HepG2 (cell line): Measurements from ENCODE around the gene SCP2. TPM values are rescaled to one million over a fixed set of nuclear protein-coding genes. Genes with fewer than 3 reads are reported as not detected.

ENCODE experiments used
- ATAC-seq: fragments of 200-7000 bp; cut with Tn5 transposase; 3 replicates; pipeline ENCODE4 v1.9.1; 2020; ENCODE audit warnings: mild to moderate bottlenecking, moderate library complexity
- BruUV-seq: library from RNA; stranded (reverse); fragments of 400-500 nt; replicated peaks from 2 replicates; lab custom pipeline; 2021; lab: Mats Ljungman, UMichigan
- CTCF ChIA-PET: fragments of 300-600 bp; formaldehyde crosslinking; extraction: SDS; loops from one replicate; lab custom pipeline; 2021; ENCODE audit warnings: low total read pairs, inconsistent platforms, low intra/inter-chr PET ratio; lab: Yijun Ruan, JAX
- POLR2A ChIA-PET: fragments of 350-600 bp; sonication (Branson Sonifier 250); formaldehyde crosslinking; loops from one replicate; lab custom pipeline; 2020; ENCODE audit warnings: antibody characterized with exemption, inconsistent platforms; lab: Yijun Ruan, JAX
- DNase-seq: peaks from one replicate; pipeline ENCODE4 v3.0.0-alpha.2; 2015; ENCODE audit warnings: low spot score
- FAIRE-seq: peaks from 3 replicates; lab custom pipeline; 2011; peaks lifted over from hg19 to GRCh38; lab: Jason Lieb, UNC
- H2AFZ ChIP-seq: one replicate; pipeline ENCODE4 v1.6.1; 2011; ENCODE audit warnings: low read length, inconsistent platforms
- H3K27ac ChIP-seq: fragments of 300-600 bp; 3 replicates; pipeline ENCODE4 v1.8.0; 2011; ENCODE audit warnings: mixed run types, mild to moderate bottlenecking, mixed read lengths, low read length, inconsistent platforms; ENCODE audit not compliant: insufficient read depth; ENCODE audit errors: extremely low read length
- H3K27me3 ChIP-seq, 2 experiments: fragments of 200-600 bp in 1 of 2; 2 replicates in 1 of 2; 3 replicates in 1 of 2; pipeline versions ENCODE4 v1.6.0 to v1.8.0; 2011; ENCODE audit warnings: low read length in 2 of 2, mild to moderate bottlenecking in 2 of 2, moderate library complexity in 2 of 2, inconsistent platforms in 1 of 2; ENCODE audit not compliant: insufficient read depth in 2 of 2, control insufficient read depth in 1 of 2
- H3K36me3 ChIP-seq, 2 experiments: fragments of 200-600 bp in 1 of 2; replicated peaks in 1 of 2; 2 replicates in 1 of 2; 3 replicates in 1 of 2; pipeline versions ENCODE4 v1.5.1 to v1.8.0; 2011; ENCODE audit warnings: low read length in 2 of 2, inconsistent platforms in 1 of 2; ENCODE audit not compliant: insufficient read depth in 2 of 2, control insufficient read depth in 1 of 2
- H3K4me1 ChIP-seq: 2 replicates; pipeline ENCODE4 v1.5.1; 2012; ENCODE audit warnings: low read length, inconsistent platforms; ENCODE audit not compliant: insufficient read depth
- H3K4me2 ChIP-seq: 2 replicates; pipeline ENCODE4 v1.6.0; 2011; ENCODE audit warnings: low read depth, low read length, inconsistent platforms
- H3K4me3 ChIP-seq, 3 experiments: fragments of 200-600 bp in 1 of 3; sonication (generic), shearing (Covaris generic) in 1 of 3; replicated peaks in 1 of 3; 2 replicates each; pipeline ENCODE4 v1.5.1; 2011 to 2016; ENCODE audit warnings: low read length in 3 of 3, inconsistent platforms in 2 of 3, low read depth in 2 of 3, mild to moderate bottlenecking in 2 of 3, control low read depth in 1 of 3, mixed read lengths in 1 of 3; ENCODE audit not compliant: insufficient read depth in 1 of 3
- H3K79me2 ChIP-seq: one replicate; pipeline ENCODE4 v1.6.1; 2011; ENCODE audit warnings: low read length, inconsistent platforms; ENCODE audit not compliant: insufficient read depth
- H3K9ac ChIP-seq: 2 replicates; pipeline ENCODE4 v1.6.0; 2011; ENCODE audit warnings: mild to moderate bottlenecking, low read depth, low read length, inconsistent platforms; ENCODE audit not compliant: insufficient read depth
- H3K9me3 ChIP-seq: 2 replicates; pipeline ENCODE4 v1.5.1; 2012; ENCODE audit warnings: mild to moderate bottlenecking, low read length
- H4K20me1 ChIP-seq: 2 replicates; pipeline ENCODE4 v1.6.0; 2011; ENCODE audit warnings: inconsistent platforms, mild to moderate bottlenecking, low read length, moderate library complexity; ENCODE audit not compliant: insufficient read depth
- ADNP ChIP-seq: sonication (generic); formaldehyde crosslinking; IDR thresholded peaks from 2 replicates; pipeline ENCODE4 v1.4.0; 2020; ENCODE audit warnings: missing genetic modification reagents
- ARHGAP35 ChIP-seq: sonication (generic); formaldehyde crosslinking; IDR thresholded peaks from 2 replicates; pipeline ENCODE4 v1.9.0; 2022; ENCODE audit warnings: mild to moderate bottlenecking, inconsistent platforms, moderate library complexity, missing genetic modification reagents, borderline replicate concordance
- BCL6 ChIP-seq: IDR thresholded peaks from 2 replicates; pipeline ENCODE4 v1.6.1; 2016; ENCODE audit warnings: missing genetic modification reagents, missing compliant biosample characterization
- CTCF ChIP-seq: sonication (generic); formaldehyde crosslinking; IDR thresholded peaks from 2 replicates; pipeline ENCODE4 v1.5.0; 2020; ENCODE audit warnings: mild to moderate bottlenecking, missing genetic modification reagents, moderate library complexity
- E2F5 ChIP-seq: sonication (generic); formaldehyde crosslinking; conservative IDR thresholded peaks from 2 replicates; pipeline ENCODE4 v1.4.0; 2020; ENCODE audit warnings: missing genetic modification reagents
- FLYWCH1 ChIP-seq: sonication (generic); formaldehyde crosslinking; IDR thresholded peaks from 2 replicates; pipeline ENCODE4 v1.8.1; 2023; ENCODE audit warnings: mild to moderate bottlenecking, missing genetic modification reagents
- HNF1A ChIP-seq, 2 experiments: sonication (generic) in 1 of 2; formaldehyde crosslinking in 1 of 2; IDR thresholded peaks; 2 replicates each; pipeline versions ENCODE4 v1.4.0 to v1.6.1; 2016 to 2020; ENCODE audit warnings: borderline replicate concordance in 1 of 2, low read depth in 1 of 2, mild to moderate bottlenecking in 1 of 2, missing genetic modification reagents in 1 of 2
- HNRNPK ChIP-seq: fragments of 200-400 bp; formaldehyde crosslinking; IDR thresholded peaks from 2 replicates; pipeline ENCODE4 v1.6.1; 2018; ENCODE audit warnings: low read length, low read depth, moderate library complexity, mild to moderate bottlenecking; ENCODE audit not compliant: poor library complexity, severe bottlenecking
- JARID2 ChIP-seq: sonication (generic); formaldehyde crosslinking; IDR thresholded peaks from 2 replicates; pipeline ENCODE4 v1.8.1; 2023; ENCODE audit warnings: missing genetic modification reagents, inconsistent platforms; ENCODE audit not compliant: insufficient replicate concordance
- MAFF ChIP-seq: IDR thresholded peaks from 2 replicates; pipeline ENCODE4 v1.6.1; 2011; ENCODE audit warnings: low read depth, low read length, improper control_type of control experiment
- RCOR2 ChIP-seq: IDR thresholded peaks from 2 replicates; pipeline ENCODE4 v1.6.1; 2016; ENCODE audit warnings: missing biosample characterization, missing genetic modification reagents
- ZMAT3 ChIP-seq: sonication (generic); formaldehyde crosslinking; conservative IDR thresholded peaks from 2 replicates; pipeline ENCODE4 v1.7.0; 2021; ENCODE audit warnings: missing genetic modification reagents
- ZNF543 ChIP-seq: sonication (generic); formaldehyde crosslinking; IDR thresholded peaks from 2 replicates; pipeline ENCODE4 v1.4.0; 2020; ENCODE audit warnings: mild to moderate bottlenecking, missing genetic modification reagents
- ZNF556 ChIP-seq: sonication (generic); formaldehyde crosslinking; IDR thresholded peaks from 2 replicates; pipeline ENCODE4 v1.4.0; 2020; ENCODE audit warnings: mild to moderate bottlenecking, missing genetic modification reagents, borderline replicate concordance
- ZNF615 ChIP-seq: sonication (generic); formaldehyde crosslinking; IDR thresholded peaks from 2 replicates; pipeline ENCODE4 v1.5.0; 2020; ENCODE audit warnings: mild to moderate bottlenecking, missing genetic modification reagents, borderline replicate concordance
- ZNF788 ChIP-seq: sonication (generic); formaldehyde crosslinking; IDR thresholded peaks from 2 replicates; pipeline ENCODE4 v1.5.0; 2020; ENCODE audit warnings: mild to moderate bottlenecking, missing genetic modification reagents, borderline replicate concordance
- WGBS: methylation state at CpG from one replicate; pipeline ENCODE4 v1.1.6; 2017; ENCODE audit warnings: low lambda C conversion rate; 5-methylcytosine and 5-hydroxymethylcytosine counted together
- in situ Hi-C: cut with HindIII; loops from 2 replicates; pipeline ENCODE4 v1.10.0; 2017; ENCODE audit warnings: low pct_unique_long_range_greater_than_20kb; ENCODE audit not compliant: extremely low pct_ligation_motif_present
- intact Hi-C: fragments of 100-400 bp; cut with micrococcal nuclease; formaldehyde crosslinking; loops from one replicate; pipeline ENCODE4 v1.10.0; 2022; ENCODE audit not compliant: unreplicated experiment
- polyA plus RNA-seq, 8 experiments: library from polyadenylated mRNA; depleted of rRNA in 3 of 8; stranded (reverse) in 7 of 8; unstranded in 1 of 8; fragments of >200 nt; fragmentation: Illumina TruSeq in 4 of 8; extraction: Trizol in 4 of 8; gene quantifications; 2 replicates each; pipeline versions ENCODE4 v1.2.1 to v1.2.3, GENCODE V29; 2011 to 2016; ENCODE audit warnings: low read depth in 4 of 8, missing spikeins in 1 of 8, mixed read lengths in 1 of 8; ENCODE audit not compliant: insufficient read depth in 1 of 8
- total RNA-seq, 5 experiments: library from RNA; depleted of rRNA; stranded (reverse); fragments of >200 nt; fragmentation: Illumina TruSeq; extraction: Trizol; gene quantifications; 2 replicates each; pipeline ENCODE4 v1.2.3, GENCODE V29; 2016; ENCODE audit warnings: low read depth in 1 of 5

Gene SCP2
- total and polyA plus RNA-seq, 2 of the 13 experiments (the other 11 are each of a cell fraction or from before 2014, with no cell fraction given): 59.0 to 133 TPM

- BruUV-seq: no TSS peak
- H3K27me3 ChIP-seq: peaks cover 3 to 45% of the 10 kb centered on the region in 2 experiments; a peak in 4 of 5 replicates
- intact Hi-C loops (no loop called here), in situ Hi-C loops (no loop called here)
- no peaks in the 10 kb centered on the region for H4K20me1 ChIP-seq
- H3K36me3 ChIP-seq: no peaks in the 10 kb centered on the region
- H3K9me3 ChIP-seq: no peaks in the 10 kb centered on the region
- no peak overlapping the region for H3K4me2 ChIP-seq
- no peak for FAIRE-seq
- ChIA-PET CTCF (no interaction called here), POLR2A (no interaction called here)
- H3K79me2 ChIP-seq: no peaks in the 10 kb centered on the region
- H3K4me3 ChIP-seq: no peak overlapping the region; a peak in 1 of 6 replicates
- ATAC-seq: peak; percentile 7; the same call in 1 of the 3 replicates
- DNase-seq: no peak
- H3K27ac ChIP-seq: no peak overlapping the region
- H3K9ac ChIP-seq: no peak overlapping the region
- peaks cover 12% of the 10 kb centered on the region; the same call in 1 of the 2 replicates for H3K4me1 ChIP-seq
- TF ChIP-seq MAFF: no peak
- TF ChIP-seq ADNP (CRISPR knock-in tag): no peak
- TF ChIP-seq RCOR2 (CRISPR knock-in tag): no peak
- no peak for TF ChIP-seq ZNF615 (CRISPR knock-in tag)
- no peak for TF ChIP-seq HNRNPK
- no peak for TF ChIP-seq HNF1A (IDR thresholded peaks at IDR 0.05; ENCODE audit: low read depth)
- TF ChIP-seq HNF1A (CRISPR knock-in tag; IDR thresholded peaks at IDR 0.05; ENCODE audit: borderline replicate concordance): no peak
- no peak for TF ChIP-seq E2F5 (CRISPR knock-in tag)
- TF ChIP-seq ZNF788 (CRISPR knock-in tag): no peak
- no peak for TF ChIP-seq ZMAT3 (CRISPR knock-in tag)
- no peak for TF ChIP-seq BCL6 (CRISPR knock-in tag)
- TF ChIP-seq ZNF543: no peak
- TF ChIP-seq ZNF556 (CRISPR knock-in tag): no peak
- no peak for TF ChIP-seq CTCF (CRISPR knock-in tag)
- TF ChIP-seq JARID2 (CRISPR knock-in tag): no peak
- TF ChIP-seq ARHGAP35: no peak
- no peak for TF ChIP-seq FLYWCH1 (CRISPR knock-in tag)
- H2AFZ ChIP-seq: no peak overlapping the region
- WGBS: 63% methylated on average over 8 of the region's 31 CpGs
Observed at GRCh38 chr1:53069663-53070327, 142.7 kb downstream of the SCP2 start.
